Liver (tissue), 3 donors: ENCODE measurements around the gene SIL1.

Source experiments
- ATF3 ChIP-seq: IDR thresholded peaks from 2 replicates; pipeline ENCODE4 v1.6.1; 2016; ENCODE audit warnings: antibody characterized with exemption
- EGR1 ChIP-seq, 2 donors: IDR thresholded peaks; 2 replicates each; pipeline ENCODE4 v1.6.1; 2016 to 2018; ENCODE audit warnings: antibody characterized with exemption in 2 of 2, low read depth in 2 of 2
- GABPA ChIP-seq, 2 donors: IDR thresholded peaks in 1 of 2; conservative IDR thresholded peaks in 1 of 2; 2 replicates each; pipeline ENCODE4 v1.6.1; 2016; ENCODE audit warnings: antibody characterized with exemption in 2 of 2, mild to moderate bottlenecking in 1 of 2, moderate library complexity in 1 of 2
- JUND ChIP-seq, 2 donors: IDR thresholded peaks; 2 replicates each; pipeline ENCODE4 v1.6.1; 2016; ENCODE audit warnings: antibody characterized with exemption in 2 of 2
- RAD21 ChIP-seq, 2 donors: IDR thresholded peaks; 2 replicates each; pipeline ENCODE4 v1.6.1; 2016; ENCODE audit warnings: antibody characterized with exemption in 2 of 2, mild to moderate bottlenecking in 2 of 2
- RXRA ChIP-seq, 2 donors: IDR thresholded peaks; 2 replicates each; pipeline ENCODE4 v1.6.1; 2017 to 2018; ENCODE audit warnings: antibody characterized with exemption in 2 of 2, mild to moderate bottlenecking in 1 of 2
- SP1 ChIP-seq: IDR thresholded peaks from 2 replicates; pipeline ENCODE4 v1.6.1; 2018; ENCODE audit warnings: antibody characterized with exemption, mild to moderate bottlenecking
- TAF1 ChIP-seq: conservative IDR thresholded peaks from 2 replicates; pipeline ENCODE4 v1.6.1; 2016; ENCODE audit warnings: antibody characterized with exemption, mild to moderate bottlenecking
- YY1 ChIP-seq: IDR thresholded peaks from 2 replicates; pipeline ENCODE4 v1.6.1; 2016; ENCODE audit warnings: antibody characterized with exemption, mild to moderate bottlenecking
- ZBTB33 ChIP-seq: IDR thresholded peaks from 2 replicates; pipeline ENCODE4 v1.6.1; 2016; ENCODE audit warnings: antibody characterized with exemption
- TF ChIP-seq, protein P1 (sequence below): fragments of 150-350 bp; IDR thresholded peaks from 2 replicates; pipeline ENCODE4 v1.5.1; 2017; ENCODE audit warnings: improper control_type of control experiment, low read depth, low read length; ENCODE audit not compliant: missing input control
- TF ChIP-seq, protein P2 (sequence below): IDR thresholded peaks from 2 replicates; pipeline ENCODE4 v1.6.1; 2016; ENCODE audit warnings: antibody characterized with exemption, mild to moderate bottlenecking
- TF ChIP-seq, protein P3 (sequence below): IDR thresholded peaks from 2 replicates; pipeline ENCODE4 v1.6.1; 2016; ENCODE audit warnings: antibody characterized with exemption
- donor health status: healthy.
- donor health status: healthy.

GRCh38 chr5:139147483-139148087 is 50.6 kb downstream of the SIL1 start:
- TF ChIP-seq, protein P1, sequence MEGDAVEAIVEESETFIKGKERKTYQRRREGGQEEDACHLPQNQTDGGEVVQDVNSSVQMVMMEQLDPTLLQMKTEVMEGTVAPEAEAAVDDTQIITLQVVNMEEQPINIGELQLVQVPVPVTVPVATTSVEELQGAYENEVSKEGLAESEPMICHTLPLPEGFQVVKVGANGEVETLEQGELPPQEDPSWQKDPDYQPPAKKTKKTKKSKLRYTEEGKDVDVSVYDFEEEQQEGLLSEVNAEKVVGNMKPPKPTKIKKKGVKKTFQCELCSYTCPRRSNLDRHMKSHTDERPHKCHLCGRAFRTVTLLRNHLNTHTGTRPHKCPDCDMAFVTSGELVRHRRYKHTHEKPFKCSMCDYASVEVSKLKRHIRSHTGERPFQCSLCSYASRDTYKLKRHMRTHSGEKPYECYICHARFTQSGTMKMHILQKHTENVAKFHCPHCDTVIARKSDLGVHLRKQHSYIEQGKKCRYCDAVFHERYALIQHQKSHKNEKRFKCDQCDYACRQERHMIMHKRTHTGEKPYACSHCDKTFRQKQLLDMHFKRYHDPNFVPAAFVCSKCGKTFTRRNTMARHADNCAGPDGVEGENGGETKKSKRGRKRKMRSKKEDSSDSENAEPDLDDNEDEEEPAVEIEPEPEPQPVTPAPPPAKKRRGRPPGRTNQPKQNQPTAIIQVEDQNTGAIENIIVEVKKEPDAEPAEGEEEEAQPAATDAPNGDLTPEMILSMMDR: no peak
- TF ChIP-seq RAD21 (IDR thresholded peaks at IDR 0.05) (no peak), GABPA (IDR thresholded peaks at IDR 0.05 in 1 of 2, conservative IDR thresholded peaks at IDR 0.05 in 1 of 2) (peak in 1 of 2 donors; percentile 19), EGR1 (IDR thresholded peaks at IDR 0.05; ENCODE audit: low read depth in 2 of 2) (no peak), YY1 (no peak), RXRA (IDR thresholded peaks at IDR 0.05) (peak in 1 of 2 donors; percentile 41), SP1 (no peak), ATF3 (no peak), ZBTB33 (no peak), TAF1 (no peak), JUND (IDR thresholded peaks at IDR 0.05) (no peak)
- TF ChIP-seq, protein P2, sequence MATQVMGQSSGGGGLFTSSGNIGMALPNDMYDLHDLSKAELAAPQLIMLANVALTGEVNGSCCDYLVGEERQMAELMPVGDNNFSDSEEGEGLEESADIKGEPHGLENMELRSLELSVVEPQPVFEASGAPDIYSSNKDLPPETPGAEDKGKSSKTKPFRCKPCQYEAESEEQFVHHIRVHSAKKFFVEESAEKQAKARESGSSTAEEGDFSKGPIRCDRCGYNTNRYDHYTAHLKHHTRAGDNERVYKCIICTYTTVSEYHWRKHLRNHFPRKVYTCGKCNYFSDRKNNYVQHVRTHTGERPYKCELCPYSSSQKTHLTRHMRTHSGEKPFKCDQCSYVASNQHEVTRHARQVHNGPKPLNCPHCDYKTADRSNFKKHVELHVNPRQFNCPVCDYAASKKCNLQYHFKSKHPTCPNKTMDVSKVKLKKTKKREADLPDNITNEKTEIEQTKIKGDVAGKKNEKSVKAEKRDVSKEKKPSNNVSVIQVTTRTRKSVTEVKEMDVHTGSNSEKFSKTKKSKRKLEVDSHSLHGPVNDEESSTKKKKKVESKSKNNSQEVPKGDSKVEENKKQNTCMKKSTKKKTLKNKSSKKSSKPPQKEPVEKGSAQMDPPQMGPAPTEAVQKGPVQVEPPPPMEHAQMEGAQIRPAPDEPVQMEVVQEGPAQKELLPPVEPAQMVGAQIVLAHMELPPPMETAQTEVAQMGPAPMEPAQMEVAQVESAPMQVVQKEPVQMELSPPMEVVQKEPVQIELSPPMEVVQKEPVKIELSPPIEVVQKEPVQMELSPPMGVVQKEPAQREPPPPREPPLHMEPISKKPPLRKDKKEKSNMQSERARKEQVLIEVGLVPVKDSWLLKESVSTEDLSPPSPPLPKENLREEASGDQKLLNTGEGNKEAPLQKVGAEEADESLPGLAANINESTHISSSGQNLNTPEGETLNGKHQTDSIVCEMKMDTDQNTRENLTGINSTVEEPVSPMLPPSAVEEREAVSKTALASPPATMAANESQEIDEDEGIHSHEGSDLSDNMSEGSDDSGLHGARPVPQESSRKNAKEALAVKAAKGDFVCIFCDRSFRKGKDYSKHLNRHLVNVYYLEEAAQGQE: no peak
- TF ChIP-seq, protein P3, sequence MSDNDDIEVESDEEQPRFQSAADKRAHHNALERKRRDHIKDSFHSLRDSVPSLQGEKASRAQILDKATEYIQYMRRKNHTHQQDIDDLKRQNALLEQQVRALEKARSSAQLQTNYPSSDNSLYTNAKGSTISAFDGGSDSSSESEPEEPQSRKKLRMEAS: peak; percentile 30
